Stimulated activated CD8-positive, alpha-beta memory T cell treated with anti-CD3 and anti-CD28 coated beads, Interleukin-15, amount 100 ng/mL, for 24 hours (primary cell): ENCODE measurements around the gene MRS2.
"Not testable (repeated sequence)": the region's sequence is repeated elsewhere in the genome, so short reads cannot be mapped to it uniquely, and the experiment has no call there.

ENCODE experiments used
- DNase-seq: peaks from one replicate; pipeline ENCODE4 v3.0.0-alpha.2; 2020; ENCODE audit warnings: low read depth

The MRS2 gene

DNA sequence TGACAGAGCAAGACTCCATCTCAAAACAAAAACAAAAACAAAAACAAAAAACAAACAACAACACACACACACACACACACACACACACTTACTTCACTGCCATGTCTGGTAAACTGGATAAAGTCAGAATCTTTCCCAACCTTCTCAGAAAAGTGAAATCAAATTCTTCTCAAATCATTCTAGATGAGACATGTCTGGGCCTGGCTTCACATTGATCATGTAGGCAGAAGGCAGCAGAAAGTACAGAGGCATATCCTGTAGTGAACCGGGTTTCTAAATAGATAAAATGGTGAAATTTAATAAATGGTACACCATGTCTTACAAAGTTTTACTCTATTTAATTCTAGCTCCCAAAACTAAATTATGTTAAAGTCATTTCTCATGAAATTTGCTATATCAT lies 14.9 kb upstream of the MRS2 start:
- no peak for DNase-seq

DNA sequence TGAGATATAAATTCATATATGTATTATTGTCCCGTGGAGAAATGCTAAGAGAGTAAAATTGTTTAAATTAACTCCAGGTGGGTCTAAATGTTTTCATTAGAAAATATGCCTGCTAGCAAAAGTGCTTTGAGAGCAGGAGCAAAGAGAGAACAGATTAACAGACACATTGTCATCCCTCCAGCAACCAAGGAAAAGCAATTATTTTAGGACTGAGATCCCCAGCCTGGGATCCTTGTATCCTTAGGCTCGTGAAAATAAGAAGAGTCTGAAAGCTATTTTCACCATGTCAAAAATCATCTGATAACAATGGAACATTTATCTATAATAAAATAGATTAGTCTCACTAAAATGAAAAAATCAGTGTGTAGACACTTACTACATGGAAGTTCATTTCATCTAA lies 11.5 kb upstream of the MRS2 start:
- DNase-seq: no peak

GRCh38 chr6:24391756-24392405 lies 10.9 kb upstream of the MRS2 start:
- DNase-seq: no peak

DNA sequence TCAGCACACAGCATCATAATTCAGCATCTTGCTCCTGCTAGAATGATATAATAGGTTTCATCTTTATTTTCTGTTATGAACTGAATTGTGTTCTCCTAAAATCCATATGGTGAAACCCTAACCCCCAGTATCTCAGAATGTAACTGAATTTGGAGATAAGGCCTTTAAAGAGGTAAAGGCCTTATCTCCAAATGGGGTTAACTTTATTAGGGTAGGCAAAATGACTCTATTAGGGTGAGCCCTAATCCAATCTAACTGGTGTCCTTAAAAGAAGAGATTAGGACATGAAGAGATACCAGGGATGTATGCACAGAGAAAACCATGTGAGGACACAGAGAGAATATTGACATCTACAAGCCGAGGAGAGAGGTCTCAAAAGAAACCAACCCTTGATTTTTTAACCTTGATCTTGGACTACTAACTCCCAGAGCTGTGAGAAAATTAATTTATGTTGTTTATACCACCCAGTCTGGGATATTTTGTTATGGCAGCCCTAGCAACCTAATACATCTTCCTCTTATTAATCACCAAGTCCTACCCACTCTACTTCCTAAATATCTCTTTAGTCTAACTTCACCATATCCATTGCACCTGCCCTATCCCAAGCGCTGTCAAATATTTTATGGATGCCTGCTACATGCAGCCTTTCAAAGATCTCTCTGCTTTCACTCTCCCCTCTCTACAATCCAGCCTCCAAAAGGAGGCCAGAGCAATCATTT lies 8.5 kb upstream of the MRS2 start:
- DNase-seq: no peak

DNA sequence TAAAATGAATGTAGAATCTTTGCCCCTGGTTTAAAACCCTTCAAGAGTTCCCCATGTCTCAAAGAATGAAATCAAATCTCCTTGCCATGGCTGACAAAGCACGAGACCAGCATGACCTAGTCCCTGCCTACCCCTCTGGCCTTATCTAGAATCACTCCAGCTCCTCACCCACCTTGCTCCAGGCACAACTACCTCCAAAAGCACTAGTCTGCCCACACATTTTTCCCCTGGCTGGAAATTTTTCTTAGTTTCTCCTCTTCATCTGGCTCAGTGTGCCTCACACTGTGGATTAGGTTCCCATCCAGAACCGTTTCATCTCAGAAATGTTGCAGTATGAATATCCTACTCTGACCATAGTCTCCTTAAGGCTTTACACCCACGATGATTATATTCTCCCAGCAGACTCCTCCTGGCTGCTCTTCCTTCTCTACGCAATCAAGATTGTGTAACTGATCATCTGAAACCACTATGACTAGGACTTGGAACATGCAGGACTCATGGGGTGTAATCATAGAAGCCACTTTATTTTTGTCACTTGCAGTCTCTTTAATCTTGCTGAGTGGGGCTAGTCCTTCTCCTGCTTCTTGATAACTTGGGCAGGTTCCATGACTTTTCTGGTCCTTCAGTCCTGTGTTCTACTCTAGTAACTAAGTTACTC lies 7.8 kb upstream of the MRS2 start:
- DNase-seq: no peak

DNA sequence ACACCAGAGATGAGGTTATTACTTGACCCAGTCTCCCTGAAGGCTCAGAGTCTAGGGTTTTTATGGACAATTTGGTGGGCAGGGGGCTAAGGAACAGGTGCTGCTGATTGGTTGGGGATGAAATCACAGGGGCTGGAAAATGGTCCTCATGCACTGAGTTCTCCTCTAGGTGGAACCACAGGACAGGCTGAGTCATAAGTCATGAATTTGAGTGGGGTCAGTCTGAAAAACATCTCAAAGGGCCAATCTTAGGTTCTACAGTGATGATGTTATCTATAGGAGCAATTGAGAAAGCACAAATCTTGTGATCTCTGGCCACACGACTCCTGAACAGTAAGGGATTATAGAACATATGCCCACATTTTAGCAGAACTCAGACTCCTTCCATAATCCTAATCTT lies 5.9 kb upstream of the MRS2 start:
- DNase-seq: no peak

GRCh38 chr6:24397631-24398030 lies 5.1 kb upstream of the MRS2 start:
- DNase-seq: no peak

- not testable (repeated sequence) for DNase-seq
These were observed 2.4 kb upstream of the MRS2 start for GRCh38 chr6:24400045-24401039.

- no peak for DNase-seq
These were observed 1.3 kb upstream of the MRS2 start for GRCh38 chr6:24401458-24401857.

- DNase-seq: no peak
These were observed 727 bp downstream of the MRS2 start for GRCh38 chr6:24403501-24403824.

DNA sequence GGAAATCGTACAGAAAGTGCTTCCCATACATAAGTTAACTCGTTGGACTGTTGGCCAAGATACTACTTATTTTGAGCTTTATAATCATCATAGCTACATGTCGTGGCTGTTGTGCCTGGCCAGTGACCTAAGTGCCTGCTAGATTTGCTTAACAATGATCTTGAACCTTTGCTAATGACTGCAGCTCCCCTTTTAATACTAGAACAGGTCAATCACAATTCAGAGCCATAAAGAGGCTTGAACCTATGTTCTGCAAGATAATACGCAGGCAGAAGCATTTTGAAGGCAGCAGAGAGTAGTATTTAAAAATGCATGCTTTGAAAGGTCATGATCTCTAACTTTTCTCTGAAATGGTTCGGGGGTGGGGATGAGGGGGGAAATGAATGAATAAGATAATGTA lies 2.5 kb downstream of the MRS2 start:
- DNase-seq: no peak

- no peak for DNase-seq
These were observed 6.1 kb downstream of the MRS2 start for GRCh38 chr6:24408719-24409410.

- no peak for DNase-seq
These were observed 7.9 kb downstream of the MRS2 start for GRCh38 chr6:24410622-24411021.

- no peak for DNase-seq
These were observed 9.6 kb downstream of the MRS2 start for GRCh38 chr6:24412294-24412693.

- not testable (repeated sequence) for DNase-seq
These were observed 11.8 kb downstream of the MRS2 start for GRCh38 chr6:24414531-24414930.

GRCh38 chr6:24415753-24416152 lies 13.0 kb downstream of the MRS2 start:
- no peak for DNase-seq

- DNase-seq: no peak
These were observed 16.8 kb downstream of the MRS2 start for GRCh38 chr6:24419526-24419925.

DNA sequence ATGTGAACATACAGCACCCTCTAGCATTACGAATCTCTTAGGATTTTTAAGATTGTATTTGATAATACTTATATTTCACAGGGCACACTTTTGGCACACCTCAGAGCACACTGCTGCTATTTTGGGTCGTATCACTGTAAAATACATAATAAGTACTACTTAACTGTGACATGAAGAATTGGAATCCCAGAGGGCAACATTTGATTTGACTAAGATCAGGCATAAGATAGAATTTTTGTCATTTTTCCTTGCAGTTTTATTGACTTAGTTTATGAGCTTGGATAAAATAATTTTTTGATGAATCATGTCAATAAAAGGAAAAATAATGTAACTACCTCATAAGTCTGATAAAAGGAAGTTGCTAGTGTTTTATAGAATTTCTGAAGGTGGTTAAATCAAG lies 22.4 kb downstream of the MRS2 start:
- no peak for DNase-seq

DNA sequence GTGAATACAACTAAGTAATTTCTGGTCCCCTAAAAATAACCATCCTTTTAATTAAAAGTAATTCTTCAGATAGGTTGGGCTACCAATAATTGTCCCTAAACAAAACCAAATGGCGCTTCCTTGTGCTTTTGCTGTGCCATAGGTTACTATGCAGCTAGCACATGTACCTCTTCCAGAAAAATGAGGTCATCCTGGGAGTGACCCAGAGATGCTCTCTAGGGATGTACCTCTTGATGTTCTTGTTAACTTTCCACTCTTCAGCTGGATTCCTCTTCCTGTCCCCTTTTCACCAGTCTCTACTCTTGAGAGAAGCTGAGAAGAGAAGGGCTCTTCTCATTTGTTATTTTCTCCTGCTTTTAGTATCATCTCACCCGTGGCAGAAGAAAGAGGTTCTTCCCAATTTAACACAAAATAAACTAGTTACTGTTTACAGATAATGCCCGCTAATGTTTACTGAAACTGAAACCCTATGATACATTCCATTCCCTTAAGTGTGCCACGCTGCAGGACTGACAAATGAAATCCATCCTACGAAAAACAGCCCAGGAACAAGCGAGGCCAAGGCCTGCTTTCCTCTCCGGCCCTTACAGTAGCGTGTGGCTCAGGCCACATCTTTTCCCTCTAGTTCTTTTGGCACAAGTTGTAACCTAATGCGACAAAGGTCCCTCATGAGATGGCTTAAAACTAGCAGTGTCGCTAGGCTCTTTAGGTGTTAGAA lies 24.2 kb downstream of the MRS2 start:
- DNase-seq: no peak

DNA sequence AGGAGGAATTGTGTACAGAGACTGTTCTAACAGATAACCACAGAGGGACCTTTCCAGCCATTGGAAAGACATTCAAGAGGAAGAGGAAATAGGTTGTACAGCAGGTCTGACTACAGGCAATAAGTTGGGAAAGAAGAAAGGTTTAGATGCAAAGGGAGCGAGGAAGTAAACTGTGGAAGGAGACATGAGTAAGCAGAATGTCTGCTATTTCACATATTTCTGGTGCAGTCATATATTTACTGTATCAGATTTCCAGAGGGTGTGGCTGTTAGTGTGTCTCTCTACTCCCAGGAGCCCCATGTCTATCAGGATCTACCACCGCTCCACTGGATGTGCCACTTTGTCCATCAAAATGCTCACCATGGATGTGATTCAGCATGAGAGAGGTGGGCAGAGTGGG lies 25.9 kb downstream of the MRS2 start:
- DNase-seq: no peak

DNA sequence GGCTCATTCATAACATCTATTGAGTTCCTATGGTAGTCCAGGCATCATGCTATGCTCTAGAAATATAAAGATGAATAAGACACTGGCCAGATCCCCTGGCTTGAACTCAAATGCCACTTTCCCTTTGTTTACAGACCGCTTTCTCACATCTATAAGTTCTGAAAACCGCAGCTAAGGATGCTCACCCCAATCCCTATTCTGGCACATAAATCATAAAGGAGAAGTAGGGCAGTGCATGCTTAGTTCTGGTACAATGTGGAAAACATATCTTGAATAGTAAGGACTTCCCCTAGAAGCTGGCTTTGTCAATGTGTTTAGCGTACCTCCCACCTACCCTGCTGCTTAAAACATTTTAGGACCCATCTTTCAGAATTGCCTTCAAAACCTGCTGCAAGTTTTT lies 26.4 kb downstream of the MRS2 start:
- no peak for DNase-seq
